Activated T-helper 17 cell treated with anti-CD3 and anti-CD28 coated beads, Interleukin-2, amount 50 U/mL, for 72 hours (primary cell): ENCODE results near the gene GPR31. TPM values are rescaled to one million over a fixed set of nuclear protein-coding genes. Genes with fewer than 3 reads are reported as not detected.
"Not testable (repeated sequence)": the region's sequence is repeated elsewhere in the genome, so short reads cannot be mapped to it uniquely, and the experiment has no call there.

Source experiments
- ATAC-seq: fragments of 150-1000 bp; cut with Tn5 transposase; replicated peaks from 2 replicates; pipeline ENCODE4 v1.10.0; 2021; ENCODE audit warnings: mild to moderate bottlenecking, moderate library complexity
- H3K27ac Mint-ChIP-seq: one replicate; pipeline ENCODE4 v1.8.0; 2022; ENCODE audit warnings: mixed read lengths
- H3K27me3 Mint-ChIP-seq: one replicate; pipeline ENCODE4 v1.8.0; 2022; ENCODE audit warnings: mixed read lengths
- H3K36me3 Mint-ChIP-seq: one replicate; pipeline ENCODE4 v1.8.0; 2022; ENCODE audit warnings: low read depth, mild to moderate bottlenecking, mixed read lengths
- H3K4me1 Mint-ChIP-seq: one replicate; pipeline ENCODE4 v1.8.0; 2022; ENCODE audit warnings: mixed read lengths
- H3K4me3 Mint-ChIP-seq: one replicate; pipeline ENCODE4 v1.8.0; 2022; ENCODE audit warnings: mild to moderate bottlenecking, mixed read lengths
- H3K9me3 Mint-ChIP-seq: one replicate; pipeline ENCODE4 v1.8.0; 2022; ENCODE audit warnings: mixed read lengths
- total RNA-seq, 2 donors: library from RNA; stranded (reverse); gene quantifications; one replicate each; pipeline ENCODE4 v1.2.3, GENCODE V29; 2022

Gene GPR31, protein sequence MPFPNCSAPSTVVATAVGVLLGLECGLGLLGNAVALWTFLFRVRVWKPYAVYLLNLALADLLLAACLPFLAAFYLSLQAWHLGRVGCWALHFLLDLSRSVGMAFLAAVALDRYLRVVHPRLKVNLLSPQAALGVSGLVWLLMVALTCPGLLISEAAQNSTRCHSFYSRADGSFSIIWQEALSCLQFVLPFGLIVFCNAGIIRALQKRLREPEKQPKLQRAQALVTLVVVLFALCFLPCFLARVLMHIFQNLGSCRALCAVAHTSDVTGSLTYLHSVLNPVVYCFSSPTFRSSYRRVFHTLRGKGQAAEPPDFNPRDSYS
- not detected for total RNA-seq

DNA sequence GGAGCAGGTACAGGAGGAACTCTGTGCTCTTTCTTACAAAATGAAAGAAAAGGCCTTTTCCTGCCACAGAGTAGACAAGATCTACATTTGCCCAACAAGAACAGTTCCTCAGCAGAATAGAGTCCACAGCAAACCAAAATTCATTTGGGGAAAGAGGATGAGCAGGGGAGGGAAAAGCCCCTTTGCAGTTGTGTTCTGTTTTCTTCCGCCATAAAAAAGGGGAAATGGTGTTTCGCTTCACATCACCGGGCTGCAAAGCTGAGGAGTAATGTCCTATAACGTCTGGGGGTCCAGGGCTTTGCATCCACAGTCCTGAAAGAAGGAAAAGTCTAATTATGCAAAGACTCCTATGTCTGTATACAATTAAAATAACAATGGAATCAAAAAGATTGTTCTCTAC, at the start of gene GPR31:
Gene GPR31 (minus strand): TSS at position 118 of the 400 bp plus-strand sequence. CDS start 149 bp downstream, outside the sequence.
- no peak for ATAC-seq
- Mint-ChIP-seq H3K4me1 (peaks cover 10% of the 10 kb centered on the region), H3K36me3 (peaks cover 3% of the 10 kb centered on the region), H3K9me3 (no peaks in the 10 kb centered on the region), H3K27ac (no peak within 1 kb of the TSS), H3K27me3 (no peaks in the 10 kb centered on the region), H3K4me3 (no peak within 1 kb of the TSS)

DNA sequence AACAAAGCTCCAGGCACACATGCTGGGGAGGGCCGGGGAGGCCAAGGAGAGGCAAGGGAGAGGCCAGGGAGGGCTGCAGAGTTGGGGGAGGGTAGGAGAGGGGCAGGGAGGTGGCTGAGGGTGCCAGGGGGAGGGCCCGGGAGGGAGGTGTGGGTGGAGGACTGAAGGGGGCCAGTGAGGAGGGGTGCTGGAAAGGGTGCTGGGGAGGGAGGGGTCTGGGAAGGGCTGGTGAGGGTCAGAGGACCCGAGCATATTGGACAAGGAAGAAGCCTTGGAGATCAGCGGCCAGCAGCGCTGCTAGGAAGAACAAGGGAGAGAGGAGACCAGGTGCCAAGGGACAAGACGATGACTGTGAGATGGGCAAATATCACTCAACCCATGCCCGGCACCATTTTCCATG, 49.7 kb upstream of the GPR31 start:
- no peak overlapping the region for H3K27ac Mint-ChIP-seq
- H3K9me3 Mint-ChIP-seq = no peaks in the 10 kb centered on the region
- H3K4me3 Mint-ChIP-seq = no peak overlapping the region
- ATAC-seq = no peak
- H3K4me1 Mint-ChIP-seq = no peaks in the 10 kb centered on the region
- H3K27me3 Mint-ChIP-seq = peaks cover 17% of the 10 kb centered on the region
- H3K36me3 Mint-ChIP-seq = no peaks in the 10 kb centered on the region

DNA sequence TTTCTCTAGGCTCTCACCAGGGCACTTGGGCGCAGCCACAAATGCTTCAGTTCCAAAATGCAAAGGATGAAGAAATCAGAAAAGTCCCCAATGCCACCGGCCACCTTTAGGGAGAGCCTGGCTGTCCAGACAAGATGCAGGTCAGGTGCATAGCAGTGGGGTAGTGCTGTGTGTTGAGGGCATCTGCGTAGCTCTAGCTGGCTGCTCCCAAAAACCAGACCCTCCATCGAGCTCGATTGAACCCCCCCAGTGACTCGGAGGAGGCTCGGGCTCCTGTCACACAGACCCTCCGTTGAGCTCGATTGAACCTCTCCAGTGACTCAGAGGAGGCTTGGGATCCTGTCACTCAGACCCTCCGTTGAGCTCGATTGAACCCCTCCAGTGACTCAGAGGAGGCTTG, 47.5 kb upstream of the GPR31 start:
- H3K36me3 Mint-ChIP-seq, H3K9me3 Mint-ChIP-seq, H3K4me1 Mint-ChIP-seq, H3K27ac Mint-ChIP-seq, H3K4me3 Mint-ChIP-seq, ATAC-seq: not testable (repeated sequence)
- peaks cover 32% of the 10 kb centered on the region for H3K27me3 Mint-ChIP-seq

DNA sequence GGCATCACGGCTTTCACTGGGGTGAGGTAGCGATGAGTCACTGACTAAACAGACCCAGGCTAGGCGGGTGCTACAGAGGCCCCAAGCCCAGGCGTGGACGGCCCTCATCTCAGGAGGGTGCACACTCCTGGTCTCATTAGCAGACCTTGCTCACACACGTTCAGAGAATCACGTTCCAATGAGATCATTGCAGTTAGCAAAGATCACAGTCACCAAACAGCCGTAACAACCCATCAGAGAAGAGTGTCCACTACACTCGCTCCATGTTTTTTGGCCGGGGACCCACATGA, 46.2 kb upstream of the GPR31 start:
- not testable (repeated sequence) for H3K36me3 Mint-ChIP-seq, H3K27ac Mint-ChIP-seq, H3K4me1 Mint-ChIP-seq, H3K9me3 Mint-ChIP-seq, H3K4me3 Mint-ChIP-seq
- peak; percentile 52 for ATAC-seq
- peaks cover 27% of the 10 kb centered on the region for H3K27me3 Mint-ChIP-seq

DNA sequence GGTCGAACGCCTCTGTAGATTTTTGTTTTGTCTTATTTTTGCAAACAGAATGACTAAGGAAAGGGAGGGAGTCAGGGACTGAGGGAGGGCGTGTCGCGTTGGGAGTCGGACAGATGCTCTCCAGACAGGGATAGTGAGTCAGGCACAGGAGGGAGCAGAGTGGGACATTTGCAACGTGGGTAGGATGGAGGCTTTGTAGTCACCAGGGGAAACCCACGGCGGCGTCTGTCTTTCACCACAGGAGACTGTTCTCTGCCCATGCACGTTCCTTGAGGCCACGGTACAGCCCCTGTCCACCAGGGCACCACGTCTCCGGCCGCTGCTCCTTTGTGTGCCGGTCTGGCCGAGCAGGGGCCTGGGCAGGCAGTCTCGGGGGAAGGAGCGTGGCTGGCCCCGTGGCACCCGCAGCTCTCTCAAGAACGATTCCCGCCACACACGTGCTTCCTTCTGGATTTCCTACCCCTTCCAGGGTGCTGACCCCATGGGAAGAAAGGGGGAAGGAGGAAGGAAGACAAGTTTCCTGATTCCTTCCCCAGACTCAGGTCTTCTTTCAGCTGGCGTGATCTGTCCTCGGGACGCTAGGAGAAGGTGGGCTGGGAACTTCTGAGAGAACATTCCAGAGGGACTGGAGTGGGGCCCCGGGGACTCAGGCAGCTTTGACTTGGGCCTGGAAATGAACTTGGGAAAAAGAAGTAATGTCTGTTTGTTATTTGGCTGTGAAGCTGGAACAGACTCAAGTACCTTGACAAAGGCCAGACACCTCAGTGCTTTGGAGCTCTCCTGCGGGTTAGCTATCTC, 45.7 kb upstream of the GPR31 start:
- not testable (repeated sequence) for H3K9me3 Mint-ChIP-seq, H3K36me3 Mint-ChIP-seq, H3K4me1 Mint-ChIP-seq, H3K27ac Mint-ChIP-seq, H3K4me3 Mint-ChIP-seq, ATAC-seq
- peaks cover 29% of the 10 kb centered on the region for H3K27me3 Mint-ChIP-seq

DNA sequence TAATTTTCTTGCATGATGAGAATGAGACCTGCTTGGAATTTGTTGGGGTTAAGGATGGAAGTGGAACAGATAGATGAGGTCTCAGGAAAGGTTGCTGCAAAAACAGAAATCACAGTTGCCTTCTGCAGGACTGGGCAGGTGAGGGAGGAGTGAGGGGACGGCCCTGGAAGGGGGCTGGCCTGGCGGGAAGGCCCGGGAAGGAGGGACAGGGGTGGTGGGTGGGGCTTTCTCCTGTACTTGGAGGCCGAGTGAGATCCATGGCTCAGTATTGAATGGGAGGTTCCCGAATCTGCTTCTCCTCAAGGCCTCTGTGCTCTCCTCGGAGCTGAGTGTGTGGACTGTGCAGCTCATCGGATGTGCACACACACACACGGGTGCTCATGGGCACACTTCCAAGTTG, 44.8 kb upstream of the GPR31 start:
- H3K36me3 Mint-ChIP-seq, ATAC-seq, H3K4me1 Mint-ChIP-seq, H3K4me3 Mint-ChIP-seq, H3K9me3 Mint-ChIP-seq, H3K27ac Mint-ChIP-seq: not testable (repeated sequence)
- peaks cover 35% of the 10 kb centered on the region for H3K27me3 Mint-ChIP-seq

DNA sequence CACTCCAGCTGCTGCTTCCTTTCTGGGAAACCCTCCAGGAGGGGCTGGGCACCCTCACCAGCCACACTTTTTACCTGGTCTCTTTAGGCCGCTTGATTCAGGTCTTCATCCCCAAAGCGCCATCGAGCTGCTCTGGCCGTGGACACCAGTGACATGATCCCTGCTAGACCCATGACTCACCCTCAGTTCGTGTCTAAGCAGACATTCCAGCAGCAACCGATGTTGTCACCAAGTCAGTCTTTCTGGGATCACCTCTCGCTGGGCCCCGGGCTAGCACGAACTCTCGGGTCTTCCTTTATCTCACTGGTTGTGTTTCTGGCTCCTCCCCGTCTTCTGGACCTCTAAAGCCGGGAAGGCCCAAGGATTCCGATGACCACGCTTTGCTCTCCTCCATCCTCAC, 43.0 kb upstream of the GPR31 start:
- peaks cover under 1% of the 10 kb centered on the region for H3K4me1 Mint-ChIP-seq
- no peaks in the 10 kb centered on the region for H3K36me3 Mint-ChIP-seq
- no peak overlapping the region for H3K4me3 Mint-ChIP-seq
- H3K27me3 Mint-ChIP-seq = peaks cover 34% of the 10 kb centered on the region
- no peaks in the 10 kb centered on the region for H3K9me3 Mint-ChIP-seq
- ATAC-seq = no peak
- H3K27ac Mint-ChIP-seq = no peak overlapping the region

DNA sequence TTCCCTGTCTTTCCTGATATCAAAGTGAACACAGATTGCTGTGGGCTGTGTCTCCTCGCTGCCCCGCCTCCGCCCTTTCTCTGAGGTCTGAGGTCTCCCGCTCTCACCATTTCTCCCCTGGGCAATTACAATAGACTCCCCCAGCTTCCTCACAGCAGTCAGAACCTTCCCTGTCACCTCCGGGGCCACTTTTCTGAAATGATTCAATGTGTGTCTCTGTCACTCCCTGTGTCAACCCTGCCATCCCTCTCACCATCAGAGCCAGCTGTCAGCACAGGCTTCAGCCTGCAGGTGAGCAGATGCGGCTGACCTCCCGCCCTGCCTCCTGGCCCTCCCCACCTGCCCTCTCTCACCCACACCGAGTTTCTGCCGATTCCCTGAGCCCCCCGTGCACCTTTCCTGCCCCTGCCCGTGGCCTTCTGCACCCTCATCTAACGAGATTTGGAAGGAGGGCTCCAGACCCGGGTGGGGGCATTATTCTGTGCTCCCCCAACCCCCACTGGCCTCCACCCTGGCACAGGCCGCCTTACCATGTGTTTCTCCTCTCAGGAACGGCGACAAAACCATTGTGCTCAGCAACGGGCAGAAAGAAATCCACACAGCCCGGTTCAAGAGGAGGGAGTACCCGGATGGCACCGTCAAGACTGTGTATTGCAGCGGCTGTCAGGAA, 38.3 kb upstream of the GPR31 start:
- not testable (repeated sequence) for H3K9me3 Mint-ChIP-seq, H3K4me3 Mint-ChIP-seq, H3K27ac Mint-ChIP-seq, H3K4me1 Mint-ChIP-seq, H3K36me3 Mint-ChIP-seq
- H3K27me3 Mint-ChIP-seq = peaks cover 31% of the 10 kb centered on the region
- peak; percentile 77 for ATAC-seq

DNA sequence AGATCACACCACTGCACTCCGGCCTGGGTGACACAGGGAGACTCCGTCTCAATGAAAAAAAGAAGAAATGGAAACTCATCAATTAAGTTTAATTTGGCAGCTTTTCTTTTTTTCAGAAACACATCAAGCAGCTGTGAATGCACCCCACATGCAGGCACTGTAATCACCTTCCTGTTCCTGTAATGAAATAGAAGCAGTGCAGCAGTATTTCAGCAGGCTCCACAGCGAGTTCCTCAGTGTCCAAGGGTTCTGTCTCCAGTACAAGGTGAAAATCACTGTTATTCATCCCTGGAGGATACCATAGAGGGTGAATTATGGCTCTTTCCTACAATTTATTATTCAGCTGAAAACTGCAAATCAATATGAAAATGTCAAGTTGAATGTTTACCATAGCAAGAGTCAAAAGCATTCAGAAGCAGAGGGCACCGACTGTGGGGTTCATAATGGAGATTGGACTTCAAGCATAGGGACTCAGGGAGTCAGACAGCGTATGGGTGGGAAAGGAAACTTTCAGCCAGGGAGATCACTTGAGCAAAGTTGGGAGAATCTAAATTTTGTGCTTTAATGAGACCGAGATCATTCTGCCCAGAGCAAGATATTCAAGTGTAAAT, 35.8 kb upstream of the GPR31 start:
- H3K36me3 Mint-ChIP-seq, H3K9me3 Mint-ChIP-seq, H3K4me3 Mint-ChIP-seq, H3K4me1 Mint-ChIP-seq, ATAC-seq, H3K27ac Mint-ChIP-seq: not testable (repeated sequence)
- H3K27me3 Mint-ChIP-seq = peaks cover 30% of the 10 kb centered on the region

DNA sequence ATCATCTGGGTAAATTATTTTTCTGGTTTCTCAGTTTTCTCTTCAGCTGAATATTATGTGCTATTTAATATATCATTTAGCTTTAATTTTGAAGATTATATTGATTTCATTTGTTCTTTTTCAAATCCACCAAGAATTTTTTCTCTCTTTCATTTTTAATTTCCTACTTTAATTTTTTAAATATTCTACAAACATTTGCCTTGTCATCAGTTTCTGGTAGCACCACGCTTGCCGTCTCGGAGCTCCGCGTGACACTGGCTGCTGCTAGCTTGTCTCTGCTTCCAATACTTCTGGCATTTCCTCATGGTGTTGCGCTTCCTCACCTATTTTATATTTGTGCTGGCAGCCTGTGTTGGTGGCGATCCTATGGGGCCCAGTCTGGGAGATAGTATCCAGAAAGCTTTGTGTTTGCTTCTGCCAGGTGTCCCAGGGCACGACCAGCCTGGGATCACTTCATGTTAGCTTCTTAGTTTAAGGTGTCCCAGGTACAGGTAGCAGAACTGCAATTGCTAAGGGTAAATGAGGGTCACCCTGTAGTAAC, 33.3 kb upstream of the GPR31 start:
- ATAC-seq, H3K4me1 Mint-ChIP-seq, H3K36me3 Mint-ChIP-seq, H3K4me3 Mint-ChIP-seq, H3K9me3 Mint-ChIP-seq, H3K27ac Mint-ChIP-seq: not testable (repeated sequence)
- H3K27me3 Mint-ChIP-seq = peaks cover 14% of the 10 kb centered on the region

DNA sequence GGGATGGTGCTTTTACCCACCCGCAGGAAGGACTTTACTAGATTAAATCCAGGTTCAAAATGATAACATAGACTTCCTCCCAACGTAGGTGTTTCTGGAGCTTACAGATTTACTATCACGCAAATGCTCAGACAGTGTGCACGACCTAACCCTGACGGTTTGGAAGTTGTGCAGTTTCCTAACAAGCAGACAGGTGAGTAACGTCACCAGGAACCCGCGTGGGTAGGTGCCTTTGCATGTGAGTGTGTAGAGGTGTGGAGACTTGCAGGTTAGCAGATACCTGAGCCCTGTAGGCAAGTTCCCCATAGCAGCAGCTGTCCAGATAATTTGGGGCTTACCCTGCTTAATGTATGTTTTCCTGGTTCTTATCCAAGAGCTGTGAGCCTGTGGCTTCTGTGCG, 29.5 kb upstream of the GPR31 start:
- H3K27ac Mint-ChIP-seq, H3K9me3 Mint-ChIP-seq, ATAC-seq, H3K27me3 Mint-ChIP-seq, H3K4me1 Mint-ChIP-seq, H3K36me3 Mint-ChIP-seq, H3K4me3 Mint-ChIP-seq: not testable (repeated sequence)

DNA sequence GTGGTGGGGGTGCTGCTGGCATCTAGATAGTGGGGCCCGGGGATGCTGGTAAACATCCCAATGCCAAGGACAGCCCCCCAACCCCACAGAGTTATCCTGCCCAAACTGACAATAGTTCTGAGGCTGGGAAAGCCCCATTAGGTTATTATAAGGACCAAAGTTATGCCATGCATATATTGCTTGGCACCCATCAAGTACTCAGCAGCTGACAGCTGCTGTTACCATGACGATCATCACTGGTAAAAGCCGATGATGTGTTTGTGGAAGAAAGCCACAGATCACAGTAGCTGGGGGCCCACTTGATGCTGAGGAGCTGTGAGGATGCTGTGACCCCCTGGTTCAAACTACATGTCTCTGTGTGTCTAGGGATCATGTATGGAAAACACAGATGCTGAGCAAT, 27.3 kb upstream of the GPR31 start:
- not testable (repeated sequence) for H3K27me3 Mint-ChIP-seq, H3K27ac Mint-ChIP-seq, H3K4me1 Mint-ChIP-seq, H3K9me3 Mint-ChIP-seq, ATAC-seq, H3K4me3 Mint-ChIP-seq, H3K36me3 Mint-ChIP-seq

DNA sequence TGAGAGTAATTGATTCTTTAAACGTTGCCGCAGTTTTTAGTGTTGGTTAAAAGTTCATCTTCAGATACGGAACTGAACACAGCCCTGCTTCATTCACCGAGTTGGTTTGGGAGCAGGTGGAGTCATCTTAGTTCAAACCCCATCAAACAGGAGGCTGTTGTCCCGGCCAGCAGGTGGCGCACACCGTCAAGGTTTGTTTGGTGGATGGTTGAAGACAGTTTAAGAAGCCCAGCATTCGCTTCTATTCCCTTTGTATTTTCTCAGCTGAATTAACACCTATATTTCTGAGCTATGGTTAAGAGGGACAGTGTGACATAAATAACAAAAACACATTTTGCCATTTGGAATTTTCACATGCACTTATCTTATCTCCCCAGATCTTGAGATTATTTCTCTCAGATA, 25.1 kb upstream of the GPR31 start:
- peak; percentile 82 for ATAC-seq
- H3K4me1 Mint-ChIP-seq, H3K4me3 Mint-ChIP-seq: not testable (repeated sequence)

DNA sequence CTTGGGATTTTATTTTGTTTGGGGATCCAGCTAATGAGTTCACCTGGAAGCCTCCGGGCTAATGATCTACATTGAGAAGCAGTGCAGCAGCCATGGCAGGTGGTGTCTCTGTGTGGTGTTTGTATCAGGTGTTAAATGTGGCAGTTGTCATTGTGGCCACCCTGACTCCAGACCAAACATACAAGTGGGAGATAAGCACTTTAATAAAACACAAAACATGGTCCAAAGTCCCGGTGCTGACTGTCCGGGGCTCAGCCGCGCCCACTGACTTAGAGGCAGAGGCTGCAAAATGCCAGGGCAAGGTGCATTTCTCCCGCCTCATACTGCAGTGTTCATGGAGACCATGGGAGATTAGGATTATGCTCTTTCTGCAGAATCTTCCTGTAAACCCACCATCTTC, 23.6 kb upstream of the GPR31 start:
- ATAC-seq, H3K27me3 Mint-ChIP-seq, H3K36me3 Mint-ChIP-seq, H3K9me3 Mint-ChIP-seq, H3K4me1 Mint-ChIP-seq, H3K4me3 Mint-ChIP-seq, H3K27ac Mint-ChIP-seq: not testable (repeated sequence)

More for the DNA sequence above, 25.1 kb upstream of the GPR31 start:
- H3K27me3 Mint-ChIP-seq, H3K36me3 Mint-ChIP-seq, H3K9me3 Mint-ChIP-seq, H3K27ac Mint-ChIP-seq: not testable (repeated sequence)

DNA sequence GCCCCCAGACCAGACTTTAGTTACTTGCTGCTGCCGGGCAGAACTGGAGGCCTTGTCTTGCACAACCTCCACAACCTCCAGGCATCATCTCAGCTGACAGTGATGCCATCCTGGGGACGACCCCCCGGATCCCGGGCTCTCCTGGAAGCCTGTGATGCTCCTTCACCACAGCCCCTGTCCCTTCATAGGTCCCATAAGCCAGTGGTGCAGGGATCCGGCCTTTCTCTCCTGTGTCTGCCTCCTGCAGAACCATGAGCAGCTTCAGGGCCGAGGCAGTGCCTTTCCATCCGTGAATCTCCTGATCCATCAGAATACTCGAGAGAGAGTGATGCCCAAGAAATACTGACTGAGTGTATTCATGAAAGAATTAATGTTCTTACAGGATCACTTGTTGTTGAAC, 22.3 kb upstream of the GPR31 start:
- not testable (repeated sequence) for H3K27ac Mint-ChIP-seq, H3K4me3 Mint-ChIP-seq, H3K36me3 Mint-ChIP-seq, H3K4me1 Mint-ChIP-seq, ATAC-seq, H3K9me3 Mint-ChIP-seq, H3K27me3 Mint-ChIP-seq
